ENCODE results near the gene A1BG.
"Not testable (repeated sequence)": the region's sequence is repeated elsewhere in the genome, so short reads cannot be mapped to it uniquely, and the experiment has no call there.

DNA sequence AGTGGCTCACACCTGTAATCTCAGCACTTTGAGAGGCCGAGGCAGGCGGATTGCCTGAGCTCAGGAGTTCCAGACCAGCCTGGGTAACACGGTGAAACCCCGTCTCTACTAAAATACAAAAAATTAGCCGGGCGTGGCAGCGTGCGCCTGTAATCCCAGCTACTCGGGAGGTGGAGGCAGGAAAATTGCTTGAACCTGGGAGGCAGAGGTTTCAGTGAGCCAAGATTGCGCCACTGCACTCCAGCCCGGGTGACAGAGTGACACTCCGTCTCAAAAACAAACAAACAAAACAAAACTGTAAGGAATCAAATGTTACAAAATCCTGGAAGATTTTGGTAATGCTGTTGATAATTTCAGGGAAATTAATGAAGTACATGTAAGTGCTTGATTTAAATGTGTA, 5.2 kb downstream of the A1BG start:
- not testable (repeated sequence) for TF ChIP-seq REST (IDR thresholded peaks at IDR 0.05; ENCODE audit: insufficient replicate concordance, low read depth); POLR2AphosphoS5 (IDR thresholded peaks at IDR 0.05; ENCODE audit: low read depth); SPI1 (IDR thresholded peaks at IDR 0.05; ENCODE audit: borderline replicate concordance, low read depth); GABPA (IDR thresholded peaks at IDR 0.05; ENCODE audit: low read depth)
- TF ChIP-seq, protein P1, sequence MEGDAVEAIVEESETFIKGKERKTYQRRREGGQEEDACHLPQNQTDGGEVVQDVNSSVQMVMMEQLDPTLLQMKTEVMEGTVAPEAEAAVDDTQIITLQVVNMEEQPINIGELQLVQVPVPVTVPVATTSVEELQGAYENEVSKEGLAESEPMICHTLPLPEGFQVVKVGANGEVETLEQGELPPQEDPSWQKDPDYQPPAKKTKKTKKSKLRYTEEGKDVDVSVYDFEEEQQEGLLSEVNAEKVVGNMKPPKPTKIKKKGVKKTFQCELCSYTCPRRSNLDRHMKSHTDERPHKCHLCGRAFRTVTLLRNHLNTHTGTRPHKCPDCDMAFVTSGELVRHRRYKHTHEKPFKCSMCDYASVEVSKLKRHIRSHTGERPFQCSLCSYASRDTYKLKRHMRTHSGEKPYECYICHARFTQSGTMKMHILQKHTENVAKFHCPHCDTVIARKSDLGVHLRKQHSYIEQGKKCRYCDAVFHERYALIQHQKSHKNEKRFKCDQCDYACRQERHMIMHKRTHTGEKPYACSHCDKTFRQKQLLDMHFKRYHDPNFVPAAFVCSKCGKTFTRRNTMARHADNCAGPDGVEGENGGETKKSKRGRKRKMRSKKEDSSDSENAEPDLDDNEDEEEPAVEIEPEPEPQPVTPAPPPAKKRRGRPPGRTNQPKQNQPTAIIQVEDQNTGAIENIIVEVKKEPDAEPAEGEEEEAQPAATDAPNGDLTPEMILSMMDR (IDR thresholded peaks at IDR 0.05; ENCODE audit: insufficient read depth, low read length), result not testable (repeated sequence)
